ENCODE measurements around the gene CLOCK. TPM values are rescaled to one million over a fixed set of nuclear protein-coding genes. Genes with fewer than 3 reads are reported as not detected.

The CLOCK gene
- total RNA-seq, 1 donor from 2014 or later: 29.6 TPM

DNA sequence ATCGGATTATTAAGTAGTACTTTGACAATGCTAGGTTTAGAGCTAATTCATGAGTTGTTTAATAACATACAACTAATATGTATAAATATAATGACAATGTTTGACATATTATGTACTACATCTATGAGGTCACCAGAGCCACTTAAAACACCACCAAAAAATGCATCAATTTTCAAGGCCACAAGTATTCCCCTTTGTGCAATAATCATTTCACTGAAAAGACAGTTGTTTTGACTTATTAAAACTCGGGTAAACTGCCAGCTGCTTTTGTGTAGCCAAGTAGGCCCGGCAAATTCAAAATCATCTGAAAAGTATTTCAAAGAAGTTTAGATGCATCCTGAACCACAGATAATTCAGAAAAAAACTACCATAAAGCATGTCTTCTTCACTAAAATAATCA lies 48.7 kb downstream of the CLOCK start:
- Mint-ChIP-seq H3K36me3 (ENCODE audit: low read depth, unreplicated experiment) (peaks cover 23% of the 10 kb centered on the region), H3K4me1 (ENCODE audit: unreplicated experiment) (no peaks in the 10 kb centered on the region), H3K27ac (ENCODE audit: unreplicated experiment) (no peak overlapping the region), H3K4me3 (ENCODE audit: unreplicated experiment) (no peak overlapping the region), H3K9me3 (ENCODE audit: unreplicated experiment) (no peaks in the 10 kb centered on the region), H3K27me3 (ENCODE audit: unreplicated experiment) (peaks cover 1% of the 10 kb centered on the region)
- DNase-seq (ENCODE audit: low spot score): no peak
- TF ChIP-seq, protein P1, sequence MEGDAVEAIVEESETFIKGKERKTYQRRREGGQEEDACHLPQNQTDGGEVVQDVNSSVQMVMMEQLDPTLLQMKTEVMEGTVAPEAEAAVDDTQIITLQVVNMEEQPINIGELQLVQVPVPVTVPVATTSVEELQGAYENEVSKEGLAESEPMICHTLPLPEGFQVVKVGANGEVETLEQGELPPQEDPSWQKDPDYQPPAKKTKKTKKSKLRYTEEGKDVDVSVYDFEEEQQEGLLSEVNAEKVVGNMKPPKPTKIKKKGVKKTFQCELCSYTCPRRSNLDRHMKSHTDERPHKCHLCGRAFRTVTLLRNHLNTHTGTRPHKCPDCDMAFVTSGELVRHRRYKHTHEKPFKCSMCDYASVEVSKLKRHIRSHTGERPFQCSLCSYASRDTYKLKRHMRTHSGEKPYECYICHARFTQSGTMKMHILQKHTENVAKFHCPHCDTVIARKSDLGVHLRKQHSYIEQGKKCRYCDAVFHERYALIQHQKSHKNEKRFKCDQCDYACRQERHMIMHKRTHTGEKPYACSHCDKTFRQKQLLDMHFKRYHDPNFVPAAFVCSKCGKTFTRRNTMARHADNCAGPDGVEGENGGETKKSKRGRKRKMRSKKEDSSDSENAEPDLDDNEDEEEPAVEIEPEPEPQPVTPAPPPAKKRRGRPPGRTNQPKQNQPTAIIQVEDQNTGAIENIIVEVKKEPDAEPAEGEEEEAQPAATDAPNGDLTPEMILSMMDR (IDR thresholded peaks at IDR 0.05; ENCODE audit: unreplicated experiment): no peak

DNA sequence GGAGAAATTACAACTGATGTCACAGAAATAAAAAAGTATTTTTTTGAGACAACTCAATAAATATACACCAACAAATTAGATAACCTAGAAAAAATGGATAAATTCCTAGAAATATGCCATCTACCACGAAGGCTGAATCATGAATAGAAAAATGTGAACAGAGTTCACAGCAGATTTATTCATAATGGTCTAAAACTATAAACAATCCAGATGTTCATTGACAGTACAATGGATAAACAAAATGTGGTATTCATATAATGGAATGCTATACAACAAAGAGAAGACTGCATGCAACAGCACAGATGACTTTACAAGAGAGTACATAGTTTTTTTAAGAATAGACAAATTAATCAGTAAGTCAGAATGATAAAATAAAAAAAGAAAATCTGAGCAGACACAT lies 55.2 kb downstream of the CLOCK start:
- TF ChIP-seq, protein P1 (IDR thresholded peaks at IDR 0.05; ENCODE audit: unreplicated experiment): no peak
- Mint-ChIP-seq H3K27me3 (ENCODE audit: unreplicated experiment) (no peaks in the 10 kb centered on the region), H3K36me3 (ENCODE audit: low read depth, unreplicated experiment) (peaks cover 23% of the 10 kb centered on the region), H3K4me1 (ENCODE audit: unreplicated experiment) (peaks cover 13% of the 10 kb centered on the region), H3K27ac (ENCODE audit: unreplicated experiment) (no peak overlapping the region), H3K9me3 (ENCODE audit: unreplicated experiment) (no peaks in the 10 kb centered on the region), H3K4me3 (ENCODE audit: unreplicated experiment) (no peak overlapping the region)
- no peak for DNase-seq (ENCODE audit: low spot score)

DNA sequence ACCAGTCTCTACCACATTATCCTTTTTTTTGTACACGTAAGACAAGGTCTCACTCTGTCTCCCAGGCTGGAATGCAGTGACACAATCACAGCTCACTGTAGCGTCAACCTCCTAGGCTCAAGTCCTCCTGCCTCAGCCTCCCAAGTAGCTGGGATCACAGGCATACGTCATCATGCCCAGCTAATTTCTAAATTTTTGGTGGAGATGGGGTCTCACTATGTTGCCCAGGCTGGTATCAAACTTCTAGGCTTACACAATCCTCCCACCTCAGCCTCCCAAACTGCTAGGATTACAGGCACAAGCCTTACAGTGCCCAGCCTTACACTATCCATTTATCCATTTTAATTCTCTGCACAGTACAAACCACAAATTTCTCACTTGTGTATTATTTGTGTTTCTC lies 58.0 kb downstream of the CLOCK start:
- no peak overlapping the region for H3K27ac Mint-ChIP-seq (ENCODE audit: unreplicated experiment)
- no peaks in the 10 kb centered on the region for H3K36me3 Mint-ChIP-seq (ENCODE audit: low read depth, unreplicated experiment)
- no peak for DNase-seq (ENCODE audit: low spot score)
- H3K4me3 Mint-ChIP-seq (ENCODE audit: unreplicated experiment): no peak overlapping the region
- H3K4me1 Mint-ChIP-seq (ENCODE audit: unreplicated experiment): peaks cover 13% of the 10 kb centered on the region
- no peaks in the 10 kb centered on the region for H3K27me3 Mint-ChIP-seq (ENCODE audit: unreplicated experiment)
- TF ChIP-seq, protein P1 (IDR thresholded peaks at IDR 0.05; ENCODE audit: unreplicated experiment): no peak
- H3K9me3 Mint-ChIP-seq (ENCODE audit: unreplicated experiment): no peaks in the 10 kb centered on the region

DNA sequence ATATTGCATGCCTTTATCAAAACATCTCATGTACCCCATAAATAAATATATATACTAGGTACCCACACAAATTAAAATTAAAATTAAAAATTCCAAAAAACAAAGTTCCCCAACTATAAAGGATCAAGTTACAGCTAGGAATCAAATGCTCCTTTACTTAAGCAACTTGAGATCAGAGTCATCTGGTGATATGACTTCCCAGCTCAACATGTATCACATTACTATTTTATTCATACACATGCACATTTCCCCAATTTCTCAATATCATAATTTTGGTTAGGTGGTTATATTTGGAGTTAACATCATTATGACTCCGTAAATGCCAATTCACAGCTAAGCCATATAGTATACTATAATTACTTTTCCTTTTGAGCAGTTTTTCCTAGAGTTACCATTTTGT lies 60.9 kb downstream of the CLOCK start:
- TF ChIP-seq, protein P1 (IDR thresholded peaks at IDR 0.05; ENCODE audit: unreplicated experiment): no peak
- Mint-ChIP-seq H3K4me3 (ENCODE audit: unreplicated experiment) (no peak overlapping the region), H3K36me3 (ENCODE audit: low read depth, unreplicated experiment) (peaks cover 4% of the 10 kb centered on the region), H3K9me3 (ENCODE audit: unreplicated experiment) (no peaks in the 10 kb centered on the region), H3K27ac (ENCODE audit: unreplicated experiment) (no peak overlapping the region), H3K4me1 (ENCODE audit: unreplicated experiment) (peaks cover 3% of the 10 kb centered on the region), H3K27me3 (ENCODE audit: unreplicated experiment) (no peaks in the 10 kb centered on the region)
- DNase-seq (ENCODE audit: low spot score): no peak

DNA sequence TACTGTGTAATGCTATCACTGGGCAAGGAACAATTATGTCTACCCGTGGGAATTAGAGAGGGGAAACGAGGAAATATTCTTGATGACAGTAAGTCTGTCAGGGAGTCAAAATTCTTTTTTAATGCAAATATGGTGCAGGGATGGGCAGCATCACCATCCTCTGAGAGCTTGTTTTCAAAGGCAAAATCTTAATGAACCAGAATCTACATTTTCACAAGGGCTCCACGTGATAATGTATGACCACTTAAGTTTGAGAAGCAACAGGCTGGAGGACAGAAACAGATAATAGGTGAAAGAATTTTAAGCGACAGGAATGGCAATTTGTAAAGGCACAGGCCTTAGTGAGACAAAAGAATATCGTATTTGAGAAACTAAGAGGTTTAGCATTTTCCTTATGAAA lies 63.4 kb downstream of the CLOCK start:
- no peaks in the 10 kb centered on the region for H3K27me3 Mint-ChIP-seq (ENCODE audit: unreplicated experiment)
- H3K9me3 Mint-ChIP-seq (ENCODE audit: unreplicated experiment): no peaks in the 10 kb centered on the region
- no peaks in the 10 kb centered on the region for H3K4me1 Mint-ChIP-seq (ENCODE audit: unreplicated experiment)
- peaks cover 4% of the 10 kb centered on the region for H3K36me3 Mint-ChIP-seq (ENCODE audit: low read depth, unreplicated experiment)
- DNase-seq (ENCODE audit: low spot score): no peak
- H3K27ac Mint-ChIP-seq (ENCODE audit: unreplicated experiment): no peak overlapping the region
- TF ChIP-seq, protein P1 (IDR thresholded peaks at IDR 0.05; ENCODE audit: unreplicated experiment): no peak
- H3K4me3 Mint-ChIP-seq (ENCODE audit: unreplicated experiment): no peak overlapping the region
